NCI-H526 treated with DMSO at 0.1 percent for 48 hours (cell line): ENCODE measurements around the gene PEA15.
A peak's percentile ranks its signal among the peaks of the same experiment; 100 is the strongest.

ENCODE experiments used
- DNase-seq: peaks from one replicate; lab custom pipeline; 2025; lab: John Stamatoyannopoulos, UW

Gene PEA15, protein sequence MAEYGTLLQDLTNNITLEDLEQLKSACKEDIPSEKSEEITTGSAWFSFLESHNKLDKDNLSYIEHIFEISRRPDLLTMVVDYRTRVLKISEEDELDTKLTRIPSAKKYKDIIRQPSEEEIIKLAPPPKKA

DNA sequence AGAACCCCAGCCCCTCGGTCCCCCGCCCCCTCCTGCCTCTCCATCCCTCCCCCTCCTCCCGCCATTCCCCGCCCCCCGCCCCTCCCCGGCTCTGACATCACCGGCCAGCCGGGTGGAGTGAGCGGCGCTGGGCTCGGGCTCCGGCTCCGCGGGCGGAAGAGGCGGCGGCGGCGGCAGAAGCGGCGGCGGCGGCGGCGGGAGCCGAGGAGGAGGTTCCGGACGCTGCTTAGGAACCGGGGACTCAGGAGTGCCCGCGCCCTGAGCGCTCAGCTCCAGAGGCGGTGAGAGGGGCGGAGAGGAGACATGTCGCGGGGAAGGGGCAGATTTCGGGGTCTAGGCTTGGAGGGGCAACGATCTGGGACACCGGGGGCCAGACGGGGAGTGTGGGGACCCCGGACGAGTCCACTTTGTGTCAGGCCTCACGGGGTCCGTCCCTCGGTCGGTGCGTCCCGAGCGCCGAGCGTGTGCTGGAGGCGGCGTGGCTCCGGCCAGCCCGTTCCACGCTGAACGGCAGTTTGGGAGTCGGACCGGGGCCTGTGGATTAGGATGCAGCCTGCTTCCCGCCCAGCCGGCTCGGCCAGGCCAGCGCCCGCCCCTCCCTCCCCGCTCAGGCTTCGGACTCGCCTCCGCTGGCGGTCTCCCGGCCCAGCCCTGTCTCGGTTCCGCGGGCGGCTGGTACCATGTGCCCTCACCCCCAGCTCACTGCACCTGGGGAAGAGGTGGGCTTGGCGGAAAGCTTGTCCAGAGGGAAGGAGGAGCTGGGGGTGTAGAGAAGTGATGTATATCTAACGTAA lies at the start of gene PEA15:
Gene PEA15, plus strand, starts transcription at position 143 of the 794 bp plus-strand sequence. CDS start 6,161 bp downstream, outside the sequence.
- peak; percentile 46 for DNase-seq

DNA sequence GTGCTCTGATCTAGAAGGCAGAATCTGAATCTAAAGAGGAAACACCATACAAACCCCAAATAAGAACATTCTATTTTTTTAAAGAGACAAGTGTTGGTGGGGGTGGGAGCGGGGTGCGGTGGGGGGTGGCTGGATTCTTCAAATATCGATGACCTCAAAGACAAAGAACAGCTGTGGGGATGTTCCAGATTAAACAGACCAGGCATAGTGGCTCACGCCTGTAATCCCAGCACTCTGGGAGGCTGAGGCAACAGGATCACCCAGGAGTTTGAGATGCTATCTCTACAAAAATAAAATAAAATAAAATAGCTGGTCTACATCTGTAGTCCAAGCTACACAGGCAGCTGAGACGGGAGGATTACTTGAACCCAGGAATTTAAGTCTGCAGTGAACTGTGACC lies 48.8 kb upstream of the PEA15 start:
- DNase-seq, result no peak

DNA sequence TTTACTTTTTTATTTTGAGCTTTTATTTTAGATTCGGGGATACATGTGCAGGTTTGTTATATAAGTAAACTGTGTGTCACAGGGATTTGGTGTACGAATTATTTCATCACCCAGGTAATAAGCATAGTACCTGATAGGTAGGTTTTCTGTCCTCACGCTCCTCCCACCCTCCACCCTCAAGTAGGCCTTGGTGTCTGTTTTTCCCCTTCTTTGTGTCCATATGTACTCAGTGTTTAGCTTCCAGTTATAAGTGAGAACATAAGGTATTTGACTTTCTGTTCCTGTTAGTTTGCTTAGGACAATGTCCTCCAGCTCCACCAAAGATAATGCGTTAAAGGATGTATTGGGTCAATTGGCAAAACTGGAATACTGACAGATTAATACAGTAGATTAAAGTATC lies 48.0 kb upstream of the PEA15 start:
- no peak for DNase-seq

DNA sequence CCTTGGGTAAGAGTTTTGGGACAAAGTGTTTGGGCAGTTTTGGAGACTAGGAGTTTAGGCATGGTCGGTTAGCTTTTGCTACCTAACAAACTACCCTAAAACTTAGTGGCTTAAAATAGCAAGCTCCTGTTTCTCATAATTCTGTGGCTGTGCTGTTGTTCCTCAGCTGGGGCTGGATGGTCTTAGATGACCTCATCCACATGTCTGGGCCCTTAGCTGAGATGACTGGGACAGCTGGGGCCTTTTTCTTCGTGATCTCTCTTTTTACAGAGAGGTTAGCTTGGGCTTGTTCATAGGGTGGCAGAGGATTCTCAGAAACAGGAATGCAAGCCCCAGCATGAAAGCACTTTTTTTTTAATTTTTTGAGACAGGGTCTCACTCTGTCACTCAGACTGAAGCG lies 47.2 kb upstream of the PEA15 start:
- DNase-seq, result no peak

DNA sequence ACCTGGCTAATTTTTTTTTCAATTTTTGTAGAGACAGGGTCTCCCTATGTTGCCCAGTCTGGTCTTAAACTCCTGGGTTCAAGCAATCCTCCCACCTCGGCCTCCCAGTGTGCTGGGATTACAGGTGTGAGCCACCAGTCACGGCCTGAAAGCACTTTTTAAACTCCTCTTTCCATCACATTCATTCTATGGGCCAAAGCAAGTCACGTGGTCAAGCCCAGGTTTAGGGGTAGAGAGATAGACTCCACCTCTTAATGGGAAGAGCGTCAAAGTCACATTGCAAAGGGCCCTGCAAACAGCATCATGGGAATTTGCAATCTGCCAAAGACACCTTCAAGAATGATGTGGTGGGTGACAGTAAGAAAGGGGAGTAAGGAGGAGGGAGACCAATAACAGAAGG lies 46.6 kb upstream of the PEA15 start:
- DNase-seq, result no peak

DNA sequence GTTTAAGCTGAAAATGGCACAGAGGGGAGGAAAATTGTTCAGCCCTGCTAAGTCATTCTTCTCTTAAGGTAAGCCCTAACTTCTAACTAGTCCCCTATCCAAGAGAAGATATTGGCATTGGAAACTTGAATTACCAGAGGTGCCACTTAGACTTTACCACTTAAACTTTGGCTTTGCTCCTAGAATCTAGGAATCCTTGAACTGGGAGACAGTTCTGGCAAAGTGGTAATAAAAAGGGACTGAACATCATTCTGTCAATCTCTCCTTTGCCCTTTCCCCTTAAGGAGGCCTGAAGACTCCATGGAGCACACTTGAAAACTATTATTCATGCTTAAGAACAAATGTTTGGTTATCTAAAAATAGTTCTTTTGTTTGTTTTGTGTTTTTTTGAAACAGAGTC lies 45.3 kb upstream of the PEA15 start:
- no peak for DNase-seq

DNA sequence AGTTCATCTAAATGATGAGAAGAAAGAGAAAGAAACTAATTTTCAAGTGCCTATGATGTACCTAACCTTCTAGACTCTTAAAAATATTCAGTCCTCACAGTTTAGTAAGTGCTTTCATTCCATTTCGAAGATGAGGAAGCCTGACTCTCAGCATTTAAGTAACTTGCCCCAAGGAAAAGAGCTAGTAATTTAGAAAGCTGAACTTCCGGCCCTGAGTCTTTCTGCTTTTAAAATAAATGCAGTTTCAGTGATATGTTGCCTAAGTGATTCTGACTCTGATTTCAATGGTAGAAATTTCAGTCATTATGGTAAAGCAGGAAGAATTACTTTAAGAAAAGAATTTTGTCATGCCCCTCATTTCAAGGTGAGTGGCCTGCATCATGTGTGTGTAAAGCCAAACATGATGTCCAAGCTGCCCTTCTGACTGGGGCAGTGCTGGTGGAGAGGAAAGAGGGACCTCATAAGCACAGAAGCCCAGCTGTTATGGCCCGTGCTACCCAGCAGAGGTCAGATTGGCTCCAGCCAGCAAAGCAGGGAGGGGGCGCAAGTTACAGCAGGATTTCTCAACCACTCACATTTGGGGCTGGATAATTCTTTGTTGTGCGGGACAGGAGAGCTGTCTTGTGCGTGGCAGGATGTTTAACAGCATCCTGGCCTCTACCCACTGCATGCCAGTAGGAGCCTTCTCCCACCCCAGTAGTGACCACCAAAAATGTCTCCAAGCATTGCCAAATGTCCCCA lies 43.0 kb upstream of the PEA15 start:
- DNase-seq, result no peak

DNA sequence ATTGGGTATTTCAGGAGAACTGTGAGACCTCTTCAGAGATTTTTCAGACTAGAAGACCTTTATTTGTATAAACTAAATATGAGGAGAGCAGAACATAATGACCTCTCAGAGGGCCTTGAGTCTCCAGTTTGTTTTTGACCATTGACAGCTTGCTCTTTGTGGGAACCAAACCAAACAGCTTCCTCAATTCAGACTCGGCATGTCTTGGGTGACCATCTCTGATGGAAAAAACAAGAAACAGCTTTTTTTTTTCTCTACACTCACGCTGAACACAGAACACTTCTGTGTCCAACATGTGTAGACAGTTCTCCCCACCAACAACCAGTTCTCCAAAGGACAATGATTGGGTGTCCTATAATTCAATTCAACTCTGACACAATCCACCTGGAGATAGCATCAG lies 42.3 kb upstream of the PEA15 start:
- no peak for DNase-seq

DNA sequence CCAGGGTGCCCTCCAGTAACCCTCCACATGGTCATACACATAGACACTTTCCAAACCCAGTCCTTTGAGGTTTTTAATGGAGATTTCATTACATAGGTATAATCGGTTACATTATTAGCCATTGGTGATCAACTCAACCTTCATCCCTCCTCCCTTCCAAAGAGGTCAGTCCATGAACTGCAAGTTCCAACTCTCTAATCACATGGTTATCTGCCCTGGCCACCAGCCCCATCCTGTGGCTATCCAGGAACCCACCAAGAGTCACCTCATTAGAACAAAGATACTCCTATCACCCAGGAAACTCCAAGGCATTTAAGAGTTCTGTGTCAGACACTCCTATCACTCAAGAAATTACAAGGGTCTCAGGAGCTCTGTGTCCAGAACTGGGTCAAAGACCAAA lies 41.6 kb upstream of the PEA15 start:
- DNase-seq, result no peak

DNA sequence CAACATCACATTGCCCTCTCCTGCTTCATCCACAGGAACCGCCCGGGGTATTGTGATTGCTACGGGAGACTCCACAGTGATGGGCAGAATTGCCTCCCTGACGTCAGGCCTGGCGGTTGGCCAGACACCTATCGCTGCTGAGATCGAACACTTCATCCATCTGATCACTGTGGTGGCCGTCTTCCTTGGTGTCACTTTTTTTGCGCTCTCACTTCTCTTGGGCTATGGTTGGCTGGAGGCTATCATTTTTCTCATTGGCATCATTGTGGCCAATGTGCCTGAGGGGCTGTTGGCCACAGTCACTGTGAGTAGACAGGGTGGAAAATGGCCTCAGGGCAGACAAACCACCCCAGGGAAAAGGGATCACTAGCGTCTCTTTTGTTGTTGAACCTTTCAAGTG lies 41.1 kb upstream of the PEA15 start:
- no peak for DNase-seq

DNA sequence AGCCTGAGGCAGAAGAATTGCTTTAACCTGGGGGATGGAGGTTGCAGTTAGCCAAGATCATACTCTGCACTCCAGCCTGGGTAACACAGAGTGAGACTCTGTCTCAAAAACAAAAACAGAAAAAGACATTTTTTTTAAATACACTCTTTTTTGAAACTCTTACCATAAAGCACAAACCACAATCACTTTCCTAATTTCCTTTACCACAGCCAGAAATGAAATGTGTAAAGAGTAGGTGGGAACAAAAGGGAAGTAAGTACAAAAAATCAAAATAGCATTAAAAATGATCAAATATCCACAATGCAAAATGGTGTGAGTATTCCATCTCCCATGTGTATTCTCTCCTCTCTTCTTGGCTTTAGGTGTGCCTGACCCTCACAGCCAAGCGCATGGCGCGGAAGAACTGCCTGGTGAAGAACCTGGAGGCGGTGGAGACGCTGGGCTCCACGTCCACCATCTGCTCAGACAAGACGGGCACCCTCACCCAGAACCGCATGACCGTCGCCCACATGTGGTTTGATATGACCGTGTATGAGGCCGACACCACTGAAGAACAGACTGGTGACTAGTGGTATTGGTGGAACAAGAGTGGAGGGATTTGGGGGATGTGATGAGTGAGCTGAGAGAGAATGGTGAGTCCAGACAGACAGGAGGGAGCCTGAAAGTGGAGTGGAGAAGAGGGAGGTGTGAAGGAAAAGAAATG lies 38.9 kb upstream of the PEA15 start:
- no peak for DNase-seq

DNA sequence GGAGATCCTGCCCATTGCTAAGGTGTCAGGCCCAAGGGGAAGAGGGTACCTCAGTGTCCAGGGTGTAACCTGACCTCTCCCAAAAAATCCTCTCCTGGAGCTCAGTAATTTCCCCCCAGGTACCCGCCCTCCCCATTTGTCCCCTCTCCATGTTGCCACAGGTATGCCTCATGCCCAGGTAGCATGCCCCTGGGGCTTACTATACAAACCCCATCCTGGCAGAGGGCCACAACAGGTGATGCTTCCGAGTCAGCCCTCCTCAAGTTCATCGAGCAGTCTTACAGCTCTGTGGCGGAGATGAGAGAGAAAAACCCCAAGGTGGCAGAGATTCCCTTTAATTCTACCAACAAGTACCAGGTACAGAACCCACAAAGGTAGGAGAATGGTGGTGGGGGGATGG lies 38.1 kb upstream of the PEA15 start:
- DNase-seq, result no peak

DNA sequence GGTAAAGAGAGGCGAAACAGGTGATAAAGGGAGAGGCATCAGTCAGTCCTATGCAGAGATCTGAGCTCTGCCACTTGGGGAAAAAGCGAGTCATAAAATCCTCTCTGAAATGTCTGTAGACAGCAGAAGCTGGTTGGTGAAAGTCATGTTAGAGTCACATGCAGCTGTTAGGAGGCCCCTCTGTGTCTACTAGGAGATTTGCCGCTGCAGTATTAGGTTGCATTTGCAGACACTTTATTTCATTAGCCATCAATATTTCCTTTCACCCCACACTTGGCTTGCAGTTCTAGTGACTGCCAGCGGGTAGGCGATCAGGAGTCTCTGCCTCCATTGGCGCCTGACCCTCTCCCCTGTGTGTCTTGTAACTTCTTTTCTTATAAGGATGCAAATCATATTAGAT lies 37.6 kb upstream of the PEA15 start:
- no peak for DNase-seq

DNA sequence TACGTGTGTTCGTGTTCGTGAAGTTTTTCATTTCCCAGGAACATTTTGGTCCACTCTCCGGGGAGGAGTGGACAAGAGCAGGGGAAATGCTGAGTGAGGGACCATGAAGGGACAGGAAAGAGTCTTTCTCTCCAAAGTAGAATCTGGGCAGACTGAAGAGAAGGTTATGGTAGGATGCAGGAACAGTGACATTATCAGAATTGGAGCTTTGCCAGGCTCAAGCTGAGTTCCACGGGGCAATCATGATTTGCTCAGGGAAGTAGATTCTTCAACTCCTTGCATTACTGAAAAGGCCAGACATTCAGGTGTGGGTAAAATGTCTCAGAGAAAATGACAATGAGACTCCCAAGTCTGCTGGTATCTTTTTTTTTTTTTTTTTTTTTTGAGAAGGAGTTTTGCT lies 37.2 kb upstream of the PEA15 start:
- no peak for DNase-seq

DNA sequence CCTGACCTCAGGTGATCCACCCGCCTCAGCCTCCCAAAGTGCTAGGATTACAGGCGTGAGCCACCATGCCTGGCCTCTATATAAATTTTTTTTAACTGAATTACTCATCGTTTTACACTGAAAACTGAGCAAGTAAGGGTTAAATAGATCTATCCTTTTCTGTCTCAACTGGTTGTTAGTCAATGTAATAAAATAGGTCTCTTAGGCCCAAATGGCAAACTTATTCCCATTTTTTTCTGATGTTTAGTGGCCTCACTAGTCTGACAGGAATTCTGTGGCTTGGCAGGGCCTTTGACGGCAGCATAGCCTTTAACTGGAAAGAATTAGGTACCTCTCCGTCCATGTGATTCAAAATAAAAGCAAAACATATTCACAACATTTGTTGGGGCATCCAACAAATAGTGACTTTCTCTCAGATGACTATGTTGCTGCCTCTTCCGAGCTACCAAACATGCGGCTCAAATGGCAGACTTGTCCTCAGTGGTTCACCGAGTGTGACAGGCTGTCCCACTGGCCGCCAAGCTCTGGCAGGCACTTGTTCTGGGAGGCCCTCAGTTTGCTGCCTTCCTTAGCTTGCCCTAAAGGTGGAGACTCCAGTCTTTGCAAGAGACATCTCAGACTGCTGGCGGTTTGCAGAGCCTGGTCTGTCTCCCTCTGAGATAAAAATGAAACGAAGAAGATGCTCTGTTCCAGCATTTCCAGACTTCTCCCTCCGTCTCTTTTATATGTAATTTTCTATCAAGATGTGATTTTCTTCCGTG lies 36.4 kb upstream of the PEA15 start:
- no peak for DNase-seq

DNA sequence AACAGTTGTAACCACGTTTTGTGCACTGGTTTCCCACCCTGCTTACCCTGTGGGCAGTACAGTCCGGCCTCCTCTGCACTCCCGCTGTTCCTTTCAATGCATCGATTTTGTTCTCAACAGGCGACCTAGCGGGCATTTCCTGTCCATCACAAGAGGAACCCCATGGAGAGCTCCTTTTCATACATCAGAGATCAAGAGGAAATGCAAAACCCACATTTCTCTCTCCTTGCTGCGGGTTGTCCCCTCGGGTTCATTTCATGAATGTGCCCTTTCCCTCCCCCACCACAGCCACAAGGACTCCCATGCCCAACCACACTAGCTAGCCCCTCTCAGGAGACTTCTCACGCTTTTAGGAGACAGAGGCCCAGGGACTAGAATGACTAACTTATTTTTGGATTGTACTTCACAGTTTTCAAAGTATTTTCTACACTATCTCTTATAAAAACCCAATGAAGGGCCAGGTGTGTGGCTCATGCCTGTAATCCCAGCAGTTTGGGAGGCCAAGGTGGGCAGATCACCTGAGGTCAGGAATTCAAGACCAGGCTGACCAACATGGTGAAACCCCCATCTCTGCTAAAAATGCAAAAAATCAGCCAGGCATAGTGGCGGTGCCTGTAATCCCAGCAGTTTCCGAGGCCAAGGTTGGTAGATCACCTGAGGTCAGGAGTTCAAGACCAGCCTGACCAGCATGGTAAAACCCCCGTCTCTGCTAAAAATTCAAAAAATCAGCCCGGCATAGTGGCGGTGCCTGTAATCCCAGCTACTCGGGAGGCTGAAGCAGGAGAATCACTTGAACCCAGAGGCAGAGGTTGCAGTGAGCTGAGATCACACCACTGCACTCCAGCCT lies 35.4 kb upstream of the PEA15 start:
- DNase-seq, result no peak

DNA sequence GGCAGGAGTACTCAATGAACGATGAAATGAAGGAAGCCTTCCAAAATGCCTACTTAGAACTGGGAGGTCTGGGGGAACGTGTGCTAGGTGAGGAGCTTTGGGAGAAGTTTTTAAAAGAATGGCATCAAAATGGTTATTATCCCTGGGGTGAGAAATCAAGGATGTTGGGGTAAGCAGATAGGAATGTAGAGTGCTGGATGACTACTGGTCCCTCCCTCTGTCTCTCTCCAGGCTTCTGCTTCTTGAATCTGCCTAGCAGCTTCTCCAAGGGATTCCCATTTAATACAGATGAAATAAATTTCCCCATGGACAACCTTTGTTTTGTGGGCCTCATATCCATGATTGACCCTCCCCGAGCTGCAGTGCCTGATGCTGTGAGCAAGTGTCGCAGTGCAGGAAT lies 33.8 kb upstream of the PEA15 start:
- DNase-seq, result no peak

DNA sequence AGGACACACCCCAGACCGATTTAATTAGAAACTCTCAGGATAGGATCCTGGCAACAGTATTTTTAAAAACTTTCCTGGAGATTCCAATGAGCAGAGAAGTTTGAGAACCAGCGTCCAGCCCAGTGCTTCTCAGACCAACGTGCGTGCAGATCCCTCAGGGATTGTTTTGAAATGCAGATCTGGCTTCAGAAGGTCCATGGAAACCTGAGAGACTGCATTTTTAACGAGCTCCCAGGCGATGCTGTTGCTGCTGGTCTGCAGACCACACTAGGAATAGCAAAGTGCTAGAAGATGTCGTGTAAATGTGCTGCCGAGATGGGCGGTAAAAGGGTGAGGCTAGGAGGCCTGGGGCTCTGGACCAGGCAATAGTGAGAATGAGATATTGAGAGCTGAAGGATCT lies 33.2 kb upstream of the PEA15 start:
- no peak for DNase-seq

DNA sequence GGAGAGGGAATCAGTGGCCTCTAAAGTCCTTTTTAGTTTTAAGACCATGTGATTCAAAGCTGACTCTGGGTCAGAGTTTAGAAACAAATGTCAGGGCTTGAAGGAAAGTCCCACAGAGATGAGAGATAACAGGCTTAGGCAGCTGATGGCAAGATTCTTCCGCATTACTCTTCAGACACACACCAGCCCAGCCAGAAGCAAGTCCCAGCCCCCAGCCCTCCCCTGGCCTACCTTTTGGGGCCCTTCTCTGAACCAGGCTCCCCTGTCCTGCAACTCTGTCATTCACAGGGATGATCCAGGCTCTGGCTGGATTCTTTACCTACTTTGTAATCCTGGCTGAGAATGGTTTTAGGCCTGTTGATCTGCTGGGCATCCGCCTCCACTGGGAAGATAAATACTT lies 28.0 kb upstream of the PEA15 start:
- no peak for DNase-seq

DNA sequence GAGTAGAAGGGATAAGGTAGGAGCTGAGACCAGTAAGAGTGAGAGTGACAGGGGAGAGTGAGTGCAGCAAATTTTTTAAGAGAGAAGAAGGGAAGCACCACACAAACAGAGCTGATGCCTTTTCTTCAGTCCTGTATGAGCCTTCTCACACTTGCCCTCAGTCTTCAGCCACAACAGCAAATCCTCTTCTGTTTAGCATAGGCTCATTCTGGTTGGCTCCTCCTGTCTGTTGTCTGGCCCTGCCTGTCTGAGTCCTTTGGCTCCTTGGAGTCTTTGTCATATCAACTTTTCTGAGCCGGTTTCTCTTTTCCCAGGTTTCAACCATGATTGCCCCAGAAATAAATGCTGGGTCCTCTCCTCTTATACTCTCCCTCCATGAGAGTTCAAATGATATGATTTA lies 27.5 kb upstream of the PEA15 start:
- DNase-seq, result no peak

DNA sequence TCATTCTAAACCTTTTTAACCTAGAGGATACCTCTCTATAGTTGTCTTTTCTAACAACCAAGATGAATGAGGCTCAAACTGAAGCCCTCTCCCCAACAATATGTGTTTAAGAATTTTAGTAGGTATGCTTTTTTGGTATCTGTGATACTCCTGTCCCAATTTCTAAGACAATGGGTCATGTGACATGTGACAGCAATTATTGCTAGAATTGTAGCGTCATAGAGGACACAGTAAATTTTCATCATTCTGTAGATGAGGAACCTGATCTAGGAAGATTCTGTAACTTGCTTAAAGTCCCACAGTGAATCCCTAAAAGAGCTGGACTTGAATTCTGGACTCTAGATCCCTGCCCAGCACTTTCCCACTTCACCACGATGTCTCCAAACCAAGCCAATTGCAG lies 26.5 kb upstream of the PEA15 start:
- no peak for DNase-seq
